Endothelial cell of umbilical vein (primary cell): Measurements from ENCODE around the gene AKAP13. TPM values are rescaled to one million over a fixed set of nuclear protein-coding genes. Genes with fewer than 3 reads are reported as not detected.

Experiments used
- BruUV-seq: library from RNA; stranded (reverse); fragments of 400-500 nt; replicated peaks from 2 replicates; lab custom pipeline; 2021; lab: Mats Ljungman, UMichigan
- CTCF ChIA-PET: fragments of 300-600, 350-600 bp; sonication (Branson Sonifier 250); formaldehyde crosslinking; loops from one replicate; lab custom pipeline; 2021; ENCODE audit warnings: antibody characterized with exemption, inconsistent platforms; lab: Charles Lee
- POLR2A ChIA-PET: fragments of 300-600, 350-600 bp; sonication (Branson Sonifier 250); formaldehyde crosslinking; loops from one replicate; lab custom pipeline; 2021; ENCODE audit warnings: antibody characterized with exemption, inconsistent platforms; lab: Charles Lee
- DNase-seq: peaks from one replicate; pipeline ENCODE4 v3.0.0-alpha.2; 2011; ENCODE audit warnings: low read depth, low spot score
- FAIRE-seq: peaks from 2 replicates; lab custom pipeline; 2011; peaks lifted over from hg19 to GRCh38; lab: Jason Lieb, UNC
- H2AFZ ChIP-seq: 2 replicates; pipeline ENCODE4 v1.6.0; 2012; ENCODE audit warnings: low read depth, low read length, control low read depth, inconsistent platforms
- H3K27ac ChIP-seq: 2 replicates; pipeline ENCODE4 v1.5.1; 2011; ENCODE audit warnings: low read depth, mild to moderate bottlenecking, control low read depth, low read length, moderate library complexity; ENCODE audit not compliant: insufficient read depth
- H3K27me3 ChIP-seq, 2 experiments: 2 replicates each; pipeline versions ENCODE4 v1.6.0 to v1.6.1; 2011; ENCODE audit warnings: low read length in 2 of 2, mixed read lengths in 1 of 2; ENCODE audit not compliant: control insufficient read depth in 2 of 2, insufficient read depth in 2 of 2
- H3K36me3 ChIP-seq, 2 experiments: 2 replicates in 1 of 2; 3 replicates in 1 of 2; pipeline ENCODE4 v1.5.1; 2011; ENCODE audit warnings: low read length in 2 of 2, mild to moderate bottlenecking in 1 of 2, moderate library complexity in 1 of 2; ENCODE audit not compliant: control insufficient read depth in 2 of 2, insufficient read depth in 2 of 2; ENCODE audit errors: extremely low read depth in 1 of 2
- H3K4me1 ChIP-seq: 3 replicates; pipeline ENCODE4 v1.5.1; 2011; ENCODE audit warnings: mild to moderate bottlenecking, low read length; ENCODE audit not compliant: control insufficient read depth, insufficient read depth; ENCODE audit errors: extremely low read depth
- H3K4me2 ChIP-seq: 2 replicates; pipeline ENCODE4 v1.6.1; 2011; ENCODE audit warnings: low read length, control low read depth, mixed read lengths; ENCODE audit not compliant: insufficient read depth
- H3K4me3 ChIP-seq, 3 experiments: fragments of 200-600 bp in 1 of 3; sonication (generic), shearing (Covaris generic) in 1 of 3; replicated peaks in 1 of 3; 2 replicates each; pipeline ENCODE4 v1.5.1; 2011 to 2016; ENCODE audit warnings: control low read depth in 3 of 3, low read length in 3 of 3, mild to moderate bottlenecking in 2 of 3, inconsistent platforms in 1 of 3, low read depth in 1 of 3, moderate library complexity in 1 of 3; ENCODE audit not compliant: insufficient read depth in 1 of 3
- H3K79me2 ChIP-seq: 2 replicates; pipeline ENCODE4 v1.6.0; 2012; ENCODE audit warnings: low read length, inconsistent platforms; ENCODE audit not compliant: control insufficient read depth, insufficient read depth
- H3K9ac ChIP-seq: replicated peaks from 2 replicates; pipeline ENCODE3; 2011; ENCODE audit warnings: low read length, control low read depth; ENCODE audit not compliant: insufficient read depth; ENCODE audit errors: extremely low read depth
- H3K9me1 ChIP-seq: replicated peaks from 3 replicates; pipeline ENCODE4 v1.6.0; 2011; ENCODE audit warnings: mild to moderate bottlenecking, low read length; ENCODE audit not compliant: control insufficient read depth, insufficient read depth; ENCODE audit errors: extremely low read depth
- H3K9me3 ChIP-seq: replicated peaks from 2 replicates; pipeline ENCODE4 v1.5.1; 2012; ENCODE audit warnings: low read length, inconsistent platforms; ENCODE audit not compliant: control insufficient read depth, insufficient read depth
- H4K20me1 ChIP-seq: replicated peaks from 2 replicates; pipeline ENCODE3; 2011; ENCODE audit warnings: mild to moderate bottlenecking, low read length; ENCODE audit not compliant: control insufficient read depth, insufficient read depth; ENCODE audit errors: extremely low read depth
- CTCF ChIP-seq, 2 donors: IDR thresholded peaks; 1 replicate in 1 of 2; 2 replicates in 1 of 2; pipeline ENCODE4 v1.5.1; 2011; ENCODE audit warnings: low read length in 2 of 2, mild to moderate bottlenecking in 2 of 2, moderate library complexity in 2 of 2, control low read depth in 1 of 2, inconsistent platforms in 1 of 2, low read depth in 1 of 2; ENCODE audit not compliant: insufficient read depth in 1 of 2; ENCODE audit errors: extremely low read depth in 1 of 2
- EZH2 ChIP-seq: IDR thresholded peaks from 2 replicates; pipeline ENCODE4 v1.6.1; 2012; ENCODE audit warnings: borderline replicate concordance, low read depth, mild to moderate bottlenecking, moderate library complexity, low read length, inconsistent platforms; ENCODE audit not compliant: severe bottlenecking
- FOS ChIP-seq: IDR thresholded peaks from 2 replicates; pipeline ENCODE4 v1.6.1; 2011; ENCODE audit warnings: mild to moderate bottlenecking, low read length, moderate library complexity, borderline replicate concordance; ENCODE audit not compliant: insufficient read depth
- GATA2 ChIP-seq: IDR thresholded peaks from 2 replicates; pipeline ENCODE4 v1.7.0; 2011; ENCODE audit warnings: low read depth, mild to moderate bottlenecking, moderate library complexity, mixed read lengths, low read length; ENCODE audit not compliant: insufficient read length, insufficient read depth
- JUN ChIP-seq: IDR thresholded peaks from 2 replicates; pipeline ENCODE4 v1.6.1; 2011; ENCODE audit warnings: borderline replicate concordance, low read depth; ENCODE audit not compliant: insufficient read length, insufficient read depth
- MAX ChIP-seq: IDR thresholded peaks from 2 replicates; pipeline ENCODE4 v1.6.1; 2011; ENCODE audit not compliant: insufficient read depth, insufficient read length
- MYC ChIP-seq: IDR thresholded peaks from one replicate; pipeline ENCODE4 v1.6.1; 2011; ENCODE audit warnings: mild to moderate bottlenecking, low read depth, low read length
- POLR2A ChIP-seq: IDR thresholded peaks from 2 replicates; pipeline ENCODE4 v1.6.1; 2012; ENCODE audit warnings: low read depth, mild to moderate bottlenecking, control low read depth, low read length
- POLR2AphosphoS5 ChIP-seq: IDR thresholded peaks from 2 replicates; pipeline ENCODE4 v1.6.1; 2012; ENCODE audit warnings: low read depth, mild to moderate bottlenecking, control low read depth, low read length, moderate library complexity; ENCODE audit not compliant: insufficient read depth
- dilution Hi-C: fragments of 300-500 bp; cut with MboI; formaldehyde crosslinking; loops from one replicate; pipeline ENCODE4 v1.15.0; 2019; ENCODE audit warnings: low sequenced_read_pairs; ENCODE audit not compliant: extremely low pct_ligation_motif_present
- intact Hi-C: fragments of 100-400 bp; cut with micrococcal nuclease; formaldehyde crosslinking; loops from one replicate; pipeline ENCODE4 v1.10.0; 2022
- polyA plus RNA-seq, 4 experiments: library from polyadenylated mRNA; depleted of rRNA in 3 of 4; stranded (reverse) in 3 of 4; unstranded in 1 of 4; fragments of >200 nt; gene quantifications; 2 replicates each; pipeline versions ENCODE4 v1.2.1 to v1.2.3, GENCODE V29; 2011 to 2012; ENCODE audit warnings: missing spikeins in 1 of 4
- total RNA-seq: library from RNA; stranded (reverse); gene quantifications from 2 replicates; pipeline ENCODE4 v1.2.3, GENCODE V29; 2021

The AKAP13 gene
- total and polyA plus RNA-seq, 2 donors (not counting 3 experiments of a cell fraction or from before 2014, with no cell fraction given) = 22.8 to 87.8 TPM

- no peaks in the 10 kb centered on the region for H3K79me2 ChIP-seq
- H3K4me2 ChIP-seq = no peak overlapping the region
- TF ChIP-seq MYC = no peak
- no peak for TF ChIP-seq JUN
- TF ChIP-seq MAX = no peak
- TF ChIP-seq POLR2AphosphoS5 = no peak
- no peak for TF ChIP-seq CTCF (IDR thresholded peaks at IDR 0.05; ENCODE audit: extremely low read depth in 1 of 2, insufficient read depth in 1 of 2, low read depth in 1 of 2, low read length in 2 of 2)
- TF ChIP-seq EZH2 = no peak
- no peak for TF ChIP-seq POLR2A
- no peak for TF ChIP-seq FOS
- no peak for TF ChIP-seq GATA2
- H3K4me1 ChIP-seq = no peaks in the 10 kb centered on the region
- H2AFZ ChIP-seq = no peak overlapping the region
- CTCF ChIA-PET = interaction anchor here (1.1 kb wide), 2 partner anchors 12 kb away, joined by 3 to 4 read pairs; no protein-coding TSS in a partner anchor
- dilution Hi-C loops (no loop called here), intact Hi-C loops (no loop called here)
- DNase-seq (no peak), FAIRE-seq (no peak)
- POLR2A ChIA-PET = no interaction called here
- H3K27ac ChIP-seq = no peak overlapping the region
- H3K27me3 ChIP-seq = no peaks in the 10 kb centered on the region
- no peak overlapping the region for H3K9ac ChIP-seq
- no peaks in the 10 kb centered on the region for H3K9me1 ChIP-seq
- H3K9me3 ChIP-seq = no peaks in the 10 kb centered on the region
- no TSS peak for BruUV-seq
- H3K36me3 ChIP-seq = no peaks in the 10 kb centered on the region
- H4K20me1 ChIP-seq = no peaks in the 10 kb centered on the region
- H3K4me3 ChIP-seq = no peak overlapping the region
Measured at GRCh38 chr15:85753261-85753660, 372.9 kb downstream of the AKAP13 start.
